ENCODE measurements around the gene CHCHD1.

CHCHD1 gene

GRCh38 chr10:73744664-73744975 lies 37.2 kb upstream of the CHCHD1 start:
- H3K4me2 ChIP-seq (ENCODE audit: low read depth, low read length, poor library complexity, severe bottlenecking): peak overlapping the region; percentile 96
- H3K36me3 ChIP-seq (ENCODE audit: insufficient read depth, low read length): peaks cover 4% of the 10 kb centered on the region; the same call in 1 of the 2 replicates
- H3K9me2 ChIP-seq (replicated peaks; ENCODE audit: low read depth, low read length): no peaks in the 10 kb centered on the region
- peak overlapping the region; percentile 94 for H3K9ac ChIP-seq (ENCODE audit: low read depth, low read length, poor library complexity, severe bottlenecking)
- H4K20me1 ChIP-seq (ENCODE audit: insufficient read depth, low read length, poor library complexity, severe bottlenecking): peaks cover 17% of the 10 kb centered on the region
- peak overlapping the region; percentile 87 for H3K4me3 ChIP-seq (ENCODE audit: low read length, poor library complexity, severe bottlenecking)
- H3K4me1 ChIP-seq (ENCODE audit: insufficient read depth, low read length, poor library complexity, severe bottlenecking): peaks cover 39% of the 10 kb centered on the region
- H3K79me2 ChIP-seq (ENCODE audit: insufficient read depth, low read length): peaks cover 68% of the 10 kb centered on the region
- H3K9me3 ChIP-seq (ENCODE audit: insufficient read depth, low read depth, low read length): no peaks in the 10 kb centered on the region
- peak overlapping the region; percentile 78 for H2AFZ ChIP-seq (ENCODE audit: low read length)
- TF ChIP-seq EZH2phosphoT487 (IDR thresholded peaks at IDR 0.05; ENCODE audit: borderline replicate concordance) (no peak), CTCF (conservative IDR thresholded peaks at IDR 0.05; ENCODE audit: low read length) (no peak)
- H3F3A ChIP-seq (ENCODE audit: low read depth): no peaks in the 10 kb centered on the region
- no peaks in the 10 kb centered on the region for H3K27me3 ChIP-seq (ENCODE audit: insufficient read depth, low read length, poor library complexity, severe bottlenecking)

- H3K79me2 ChIP-seq (ENCODE audit: insufficient read depth, low read length): peaks cover 76% of the 10 kb centered on the region
- H2AFZ ChIP-seq (ENCODE audit: low read length): no peak overlapping the region
- peak overlapping the region; percentile 52 for H3K9ac ChIP-seq (ENCODE audit: low read depth, low read length, poor library complexity, severe bottlenecking)
- no peaks in the 10 kb centered on the region for H3K9me2 ChIP-seq (replicated peaks; ENCODE audit: low read depth, low read length)
- peaks cover 20% of the 10 kb centered on the region; the same call in 1 of the 2 replicates for H3K36me3 ChIP-seq (ENCODE audit: insufficient read depth, low read length)
- peaks cover 19% of the 10 kb centered on the region for H4K20me1 ChIP-seq (ENCODE audit: insufficient read depth, low read length, poor library complexity, severe bottlenecking)
- H3K27me3 ChIP-seq (ENCODE audit: insufficient read depth, low read length, poor library complexity, severe bottlenecking): no peaks in the 10 kb centered on the region
- H3K4me1 ChIP-seq (ENCODE audit: insufficient read depth, low read length, poor library complexity, severe bottlenecking): peaks cover 42% of the 10 kb centered on the region
- H3F3A ChIP-seq (ENCODE audit: low read depth): no peaks in the 10 kb centered on the region
- TF ChIP-seq EZH2phosphoT487 (IDR thresholded peaks at IDR 0.05; ENCODE audit: borderline replicate concordance) (no peak), CTCF (conservative IDR thresholded peaks at IDR 0.05; ENCODE audit: low read length) (no peak)
- H3K4me2 ChIP-seq (ENCODE audit: low read depth, low read length, poor library complexity, severe bottlenecking): peak overlapping the region; percentile 63
- H3K9me3 ChIP-seq (ENCODE audit: insufficient read depth, low read depth, low read length): no peaks in the 10 kb centered on the region
- H3K4me3 ChIP-seq (ENCODE audit: low read length, poor library complexity, severe bottlenecking): peak overlapping the region; percentile 33
These were observed 35.1 kb upstream of the CHCHD1 start for GRCh38 chr10:73746721-73747120.

GRCh38 chr10:73750819-73751218 lies 31.0 kb upstream of the CHCHD1 start:
- peaks cover 47% of the 10 kb centered on the region; the same call in 1 of the 2 replicates for H3K36me3 ChIP-seq (ENCODE audit: insufficient read depth, low read length)
- TF ChIP-seq CTCF (conservative IDR thresholded peaks at IDR 0.05; ENCODE audit: low read length): no peak
- TF ChIP-seq EZH2phosphoT487 (IDR thresholded peaks at IDR 0.05; ENCODE audit: borderline replicate concordance): no peak
- H3K4me2 ChIP-seq (ENCODE audit: low read depth, low read length, poor library complexity, severe bottlenecking): peak overlapping the region; percentile 78
- H3F3A ChIP-seq (ENCODE audit: low read depth): no peaks in the 10 kb centered on the region
- H3K27me3 ChIP-seq (ENCODE audit: insufficient read depth, low read length, poor library complexity, severe bottlenecking): no peaks in the 10 kb centered on the region
- H3K79me2 ChIP-seq (ENCODE audit: insufficient read depth, low read length): peaks cover 43% of the 10 kb centered on the region
- H3K9me2 ChIP-seq (replicated peaks; ENCODE audit: low read depth, low read length): no peaks in the 10 kb centered on the region
- H3K4me3 ChIP-seq (ENCODE audit: low read length, poor library complexity, severe bottlenecking): no peak overlapping the region
- no peaks in the 10 kb centered on the region for H3K9me3 ChIP-seq (ENCODE audit: insufficient read depth, low read depth, low read length)
- peaks cover 14% of the 10 kb centered on the region for H4K20me1 ChIP-seq (ENCODE audit: insufficient read depth, low read length, poor library complexity, severe bottlenecking)
- peak overlapping the region; percentile 21 for H3K9ac ChIP-seq (ENCODE audit: low read depth, low read length, poor library complexity, severe bottlenecking)
- no peak overlapping the region for H2AFZ ChIP-seq (ENCODE audit: low read length)
- H3K4me1 ChIP-seq (ENCODE audit: insufficient read depth, low read length, poor library complexity, severe bottlenecking): peaks cover 18% of the 10 kb centered on the region

Measured in Loucy (cell line).